SKM-1 treated with dmso at 0.1 percent for 144 hours (cell line): Measurements from ENCODE around the gene HMSD.

Source experiments
- DNase-seq: peaks from one replicate; lab custom pipeline; 2025; ENCODE audit not compliant: unreplicated experiment; lab: John Stamatoyannopoulos, UW

Gene HMSD

GRCh38 chr18:63987743-63988142 lies 38.6 kb downstream of the HMSD start:
- DNase-seq = no peak

- DNase-seq = no peak
Observed at GRCh38 chr18:63992751-63993150, 43.6 kb downstream of the HMSD start.

GRCh38 chr18:63994783-63995399 lies 45.8 kb downstream of the HMSD start:
- peak; percentile 20 for DNase-seq

GRCh38 chr18:63997041-63997440 lies 47.9 kb downstream of the HMSD start:
- DNase-seq = no peak

GRCh38 chr18:63997606-63998005 lies 48.5 kb downstream of the HMSD start:
- DNase-seq = no peak

GRCh38 chr18:63999871-64000270 lies 50.8 kb downstream of the HMSD start:
- DNase-seq = no peak

GRCh38 chr18:64002581-64002980 lies 53.5 kb downstream of the HMSD start:
- DNase-seq = no peak

GRCh38 chr18:64009305-64009704 lies 60.2 kb downstream of the HMSD start:
- DNase-seq = no peak
